ENCODE measurements around the gene HSH2D.

DNA sequence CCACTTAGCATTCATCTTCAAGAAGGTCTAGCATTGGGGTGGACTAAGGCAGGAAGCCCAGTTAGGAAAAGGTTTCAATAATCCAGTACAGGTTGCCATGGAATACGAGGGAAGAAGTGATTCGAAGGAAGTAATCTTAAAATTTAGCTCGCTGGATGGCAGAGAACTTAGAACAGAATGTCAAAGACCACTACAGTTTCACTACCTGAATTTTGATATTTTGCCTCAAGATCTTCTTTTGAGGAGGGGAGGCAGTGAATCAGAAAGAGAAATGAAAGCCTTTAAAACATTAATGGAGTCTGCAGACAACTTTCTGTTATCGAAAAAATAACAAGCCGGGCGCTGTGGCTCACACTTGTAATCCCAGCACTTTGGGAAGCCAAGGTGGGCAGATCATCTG, 38.8 kb upstream of the HSH2D start:
- TF ChIP-seq, protein P1, sequence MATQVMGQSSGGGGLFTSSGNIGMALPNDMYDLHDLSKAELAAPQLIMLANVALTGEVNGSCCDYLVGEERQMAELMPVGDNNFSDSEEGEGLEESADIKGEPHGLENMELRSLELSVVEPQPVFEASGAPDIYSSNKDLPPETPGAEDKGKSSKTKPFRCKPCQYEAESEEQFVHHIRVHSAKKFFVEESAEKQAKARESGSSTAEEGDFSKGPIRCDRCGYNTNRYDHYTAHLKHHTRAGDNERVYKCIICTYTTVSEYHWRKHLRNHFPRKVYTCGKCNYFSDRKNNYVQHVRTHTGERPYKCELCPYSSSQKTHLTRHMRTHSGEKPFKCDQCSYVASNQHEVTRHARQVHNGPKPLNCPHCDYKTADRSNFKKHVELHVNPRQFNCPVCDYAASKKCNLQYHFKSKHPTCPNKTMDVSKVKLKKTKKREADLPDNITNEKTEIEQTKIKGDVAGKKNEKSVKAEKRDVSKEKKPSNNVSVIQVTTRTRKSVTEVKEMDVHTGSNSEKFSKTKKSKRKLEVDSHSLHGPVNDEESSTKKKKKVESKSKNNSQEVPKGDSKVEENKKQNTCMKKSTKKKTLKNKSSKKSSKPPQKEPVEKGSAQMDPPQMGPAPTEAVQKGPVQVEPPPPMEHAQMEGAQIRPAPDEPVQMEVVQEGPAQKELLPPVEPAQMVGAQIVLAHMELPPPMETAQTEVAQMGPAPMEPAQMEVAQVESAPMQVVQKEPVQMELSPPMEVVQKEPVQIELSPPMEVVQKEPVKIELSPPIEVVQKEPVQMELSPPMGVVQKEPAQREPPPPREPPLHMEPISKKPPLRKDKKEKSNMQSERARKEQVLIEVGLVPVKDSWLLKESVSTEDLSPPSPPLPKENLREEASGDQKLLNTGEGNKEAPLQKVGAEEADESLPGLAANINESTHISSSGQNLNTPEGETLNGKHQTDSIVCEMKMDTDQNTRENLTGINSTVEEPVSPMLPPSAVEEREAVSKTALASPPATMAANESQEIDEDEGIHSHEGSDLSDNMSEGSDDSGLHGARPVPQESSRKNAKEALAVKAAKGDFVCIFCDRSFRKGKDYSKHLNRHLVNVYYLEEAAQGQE (IDR thresholded peaks at IDR 0.05; ENCODE audit: insufficient read depth in 1 of 2, low read depth in 2 of 2, low read length in 2 of 2), result no peak
- no peak for TF ChIP-seq TAF1 (IDR thresholded peaks at IDR 0.05; ENCODE audit: borderline replicate concordance, insufficient read depth, low read length)
- TF ChIP-seq FOXP2 (optimal IDR thresholded peaks at IDR 0.05; ENCODE audit: borderline replicate concordance, extremely low read depth, extremely low read length, insufficient read depth), result no peak
- TF ChIP-seq POLR2AphosphoS5 (IDR thresholded peaks at IDR 0.05; ENCODE audit: low read depth, low read length), result no peak
- no peak for TF ChIP-seq SIN3A (IDR thresholded peaks at IDR 0.05; ENCODE audit: borderline replicate concordance, insufficient read depth, low read length)
